ENCODE results near the gene PDCL2. TPM values are rescaled to one million over a fixed set of nuclear protein-coding genes. Genes with fewer than 3 reads are reported as not detected.
"Not testable (repeated sequence)": the region's sequence is repeated elsewhere in the genome, so short reads cannot be mapped to it uniquely, and the experiment has no call there.

Gene PDCL2
- total RNA-seq, 2 donors from 2014 or later: not detected

DNA sequence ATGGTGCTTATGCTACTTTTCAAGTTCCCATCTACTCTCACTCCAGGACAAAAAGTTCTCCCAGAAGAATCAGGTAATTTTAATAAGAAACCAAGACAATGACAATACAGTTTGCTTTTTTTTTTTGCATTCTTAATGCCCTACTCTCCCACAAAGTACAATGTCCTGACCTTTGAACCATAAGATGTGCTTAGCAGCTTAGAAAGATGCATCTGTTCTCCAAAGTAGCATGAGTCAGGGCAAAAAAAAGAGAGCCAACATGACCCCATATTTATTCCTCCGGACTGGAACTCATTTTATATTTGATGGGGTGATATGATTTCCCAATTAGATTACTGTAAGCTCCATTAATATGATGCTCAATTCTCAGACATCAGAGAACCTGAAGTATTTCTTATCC is 16.5 kb upstream of the PDCL2 start:
- no peaks in the 10 kb centered on the region for H3K27me3 ChIP-seq
- H3K36me3 ChIP-seq: no peaks in the 10 kb centered on the region
- TF ChIP-seq CTCF (IDR thresholded peaks at IDR 0.05): no peak
- no peak for DNase-seq (ENCODE audit: low spot score)
- no peak overlapping the region for H3K27ac ChIP-seq
- no peak overlapping the region for H3K4me3 ChIP-seq
- H3K9me3 ChIP-seq: no peaks in the 10 kb centered on the region
- no peaks in the 10 kb centered on the region for H3K4me1 ChIP-seq

GRCh38 chr4:55604996-55605395 is 13.0 kb upstream of the PDCL2 start:
- H3K4me3 ChIP-seq: no peak overlapping the region
- H3K27ac ChIP-seq: no peak overlapping the region
- H3K4me1 ChIP-seq: no peaks in the 10 kb centered on the region
- no peaks in the 10 kb centered on the region for H3K9me3 ChIP-seq
- H3K27me3 ChIP-seq: no peaks in the 10 kb centered on the region
- no peaks in the 10 kb centered on the region for H3K36me3 ChIP-seq
- DNase-seq (ENCODE audit: low spot score): no peak
- TF ChIP-seq CTCF (IDR thresholded peaks at IDR 0.05): no peak

DNA sequence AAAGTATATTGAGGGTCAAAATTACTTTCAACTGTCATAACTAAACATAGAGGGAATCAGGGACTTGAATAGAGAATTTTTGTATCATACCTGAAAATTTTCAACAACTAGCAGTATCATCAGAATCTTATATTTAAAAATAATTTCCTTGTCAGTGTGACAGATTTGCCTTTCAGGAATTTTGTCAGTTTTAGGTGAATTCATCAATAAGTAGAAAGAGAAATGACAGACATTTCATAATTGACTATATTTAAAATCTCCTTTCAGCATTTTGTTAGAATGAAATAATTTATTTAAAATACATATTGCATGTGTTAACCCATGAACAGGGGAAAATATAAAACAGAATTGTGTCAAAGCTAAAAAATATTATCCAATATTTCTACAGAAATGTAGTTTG is 8.6 kb upstream of the PDCL2 start:
- Histone ChIP-seq H3K27ac (no peak overlapping the region), H3K9me3 (peaks cover 0 to 5% of the 10 kb centered on the region in 2 donors), H3K4me1 (no peaks in the 10 kb centered on the region), H3K4me3 (no peak overlapping the region), H3K36me3 (no peaks in the 10 kb centered on the region), H3K27me3 (no peaks in the 10 kb centered on the region)
- TF ChIP-seq CTCF (IDR thresholded peaks at IDR 0.05): no peak
- no peak for DNase-seq (ENCODE audit: low spot score)

DNA sequence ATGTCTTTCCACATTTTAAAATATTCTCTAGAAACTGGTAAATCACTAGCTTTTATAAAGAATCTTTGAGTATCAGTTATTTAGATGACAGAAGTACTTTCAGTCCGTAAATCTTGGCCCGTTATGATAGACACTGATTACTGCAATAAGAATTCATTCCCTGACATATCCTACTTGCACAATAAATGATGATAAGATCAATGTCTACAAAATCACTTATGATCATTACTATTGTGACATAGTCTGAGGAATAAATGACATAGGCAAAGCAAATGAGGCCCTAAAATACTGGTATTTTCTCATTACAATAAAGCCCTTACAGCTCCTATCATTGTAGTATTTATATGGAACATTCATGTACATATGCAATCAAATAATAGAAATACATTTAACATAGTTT is 6.6 kb upstream of the PDCL2 start:
- no peak overlapping the region for H3K27ac ChIP-seq
- no peaks in the 10 kb centered on the region for H3K27me3 ChIP-seq
- peaks cover 0 to 5% of the 10 kb centered on the region in 2 donors for H3K9me3 ChIP-seq
- no peaks in the 10 kb centered on the region for H3K4me1 ChIP-seq
- no peak for DNase-seq (ENCODE audit: low spot score)
- no peak for TF ChIP-seq CTCF (IDR thresholded peaks at IDR 0.05)
- no peak overlapping the region for H3K4me3 ChIP-seq
- H3K36me3 ChIP-seq: no peaks in the 10 kb centered on the region

- Histone ChIP-seq H3K27ac (no peak overlapping the region), H3K27me3 (no peaks in the 10 kb centered on the region), H3K4me3 (no peak overlapping the region), H3K9me3 (peaks cover 0 to 19% of the 10 kb centered on the region in 2 donors), H3K36me3 (no peaks in the 10 kb centered on the region), H3K4me1 (no peaks in the 10 kb centered on the region)
- DNase-seq (ENCODE audit: low spot score): no peak
- TF ChIP-seq CTCF (IDR thresholded peaks at IDR 0.05): no peak
These were observed 3.9 kb downstream of the PDCL2 start for GRCh38 chr4:55588160-55588559.

DNA sequence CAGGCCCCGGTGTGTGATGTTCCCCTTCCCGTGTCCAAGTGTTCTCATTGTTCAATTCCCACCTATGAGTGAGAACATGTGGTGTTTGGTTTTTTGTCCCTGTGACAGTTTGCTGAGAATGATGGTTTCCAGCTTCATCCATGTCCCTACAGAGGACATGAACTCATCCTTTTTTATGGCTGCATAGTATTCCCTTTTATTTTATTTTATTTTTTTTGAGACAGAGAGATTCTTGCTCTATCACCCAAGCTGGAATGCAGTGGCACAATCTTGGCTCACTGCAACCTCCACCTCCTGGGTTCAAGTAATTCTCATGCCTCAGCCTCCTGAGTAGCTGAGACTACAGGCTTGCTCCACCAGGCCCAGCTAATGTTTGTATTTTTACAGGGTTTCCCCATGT is 9.3 kb downstream of the PDCL2 start:
- not testable (repeated sequence) for DNase-seq (ENCODE audit: low spot score); H3K27me3 ChIP-seq; H3K4me1 ChIP-seq; H3K36me3 ChIP-seq; H3K4me3 ChIP-seq; H3K27ac ChIP-seq
- peaks cover 0 to 11% of the 10 kb centered on the region in 2 donors for H3K9me3 ChIP-seq
